CD14-positive monocyte (primary cell): Measurements from ENCODE around the gene MSMB. TPM values are rescaled to one million over a fixed set of nuclear protein-coding genes. Genes with fewer than 3 reads are reported as not detected.
A peak's percentile ranks its signal among the peaks of the same experiment; 100 is the strongest.

ENCODE experiments used
- DNase-seq, 3 donors: peaks; one replicate each; pipeline ENCODE4 v3.0.0-alpha.2; 2011 to 2022
- H2AFZ ChIP-seq: 2 replicates; pipeline ENCODE4 v1.6.0; 2012; ENCODE audit warnings: mild to moderate bottlenecking, low read depth, low read length, inconsistent platforms; ENCODE audit not compliant: insufficient read depth, poor library complexity, severe bottlenecking
- H3K27ac ChIP-seq, 2 donors: 1 replicate in 1 of 2; 2 replicates in 1 of 2; pipeline ENCODE4 v1.5.1; 2012 to 2013; ENCODE audit warnings: low read length in 2 of 2, control low read depth in 1 of 2, inconsistent platforms in 1 of 2, low read depth in 1 of 2, mild to moderate bottlenecking in 1 of 2
- H3K27me3 ChIP-seq, 2 donors: one replicate each; pipeline versions ENCODE4 v1.6.0 to v1.6.1; 2011 to 2013; ENCODE audit warnings: low read length in 2 of 2; ENCODE audit not compliant: control insufficient read depth in 2 of 2, insufficient read depth in 2 of 2
- H3K36me3 ChIP-seq, 2 donors: replicated peaks in 1 of 2; 1 replicate in 1 of 2; 2 replicates in 1 of 2; pipeline versions ENCODE4 v1.5.1 to v1.6.1; 2012 to 2013; ENCODE audit warnings: low read length in 2 of 2, control low read depth in 1 of 2, inconsistent platforms in 1 of 2, mild to moderate bottlenecking in 1 of 2; ENCODE audit not compliant: insufficient read depth in 2 of 2, control insufficient read depth in 1 of 2
- H3K4me1 ChIP-seq, 2 donors: 1 replicate in 1 of 2; 2 replicates in 1 of 2; pipeline versions ENCODE4 v1.5.1 to v1.6.1; 2012 to 2013; ENCODE audit warnings: low read length in 2 of 2, control low read depth in 1 of 2, inconsistent platforms in 1 of 2, mild to moderate bottlenecking in 1 of 2, moderate library complexity in 1 of 2; ENCODE audit not compliant: insufficient read depth in 2 of 2, control insufficient read depth in 1 of 2
- H3K4me2 ChIP-seq: replicated peaks from 2 replicates; pipeline ENCODE3; 2012; ENCODE audit warnings: low read length, moderate library complexity, mild to moderate bottlenecking; ENCODE audit not compliant: poor library complexity, severe bottlenecking; ENCODE audit errors: extremely low read depth
- H3K4me3 ChIP-seq, 3 experiments: fragments of 200-600 bp in 1 of 3; sonication (generic) in 1 of 3; replicated peaks in 1 of 3; 1 replicate in 2 of 3; 2 replicates in 1 of 3; pipeline ENCODE4 v1.5.1; 2011 to 2013; ENCODE audit warnings: low read length in 3 of 3, mild to moderate bottlenecking in 3 of 3, control low read depth in 2 of 3, low read depth in 2 of 3, inconsistent platforms in 1 of 3, moderate library complexity in 1 of 3
- H3K79me2 ChIP-seq: 2 replicates; pipeline ENCODE4 v1.6.0; 2012; ENCODE audit warnings: mild to moderate bottlenecking, control low read depth, inconsistent platforms, low read length, moderate library complexity; ENCODE audit not compliant: insufficient read depth
- H3K9ac ChIP-seq: 2 replicates; pipeline ENCODE4 v1.6.0; 2017; ENCODE audit warnings: low read length, mild to moderate bottlenecking; ENCODE audit not compliant: insufficient read depth, poor library complexity, severe bottlenecking
- H3K9me3 ChIP-seq, 2 donors: replicated peaks in 1 of 2; 1 replicate in 1 of 2; 2 replicates in 1 of 2; pipeline versions ENCODE4 v1.5.1 to v1.6.1; 2012 to 2013; ENCODE audit warnings: low read length in 2 of 2, control low read depth in 1 of 2; ENCODE audit not compliant: control insufficient read depth in 1 of 2, insufficient read depth in 1 of 2
- H4K20me1 ChIP-seq: 2 replicates; pipeline ENCODE4 v1.6.0; 2012; ENCODE audit warnings: mild to moderate bottlenecking, low read length, control low read depth, moderate library complexity; ENCODE audit not compliant: insufficient read depth
- H3K27ac Mint-ChIP-seq, 7 donors: one replicate each; pipeline ENCODE4 v1.8.0; 2020; ENCODE audit warnings: mild to moderate bottlenecking in 7 of 7, mixed read lengths in 7 of 7, moderate library complexity in 6 of 7, inconsistent platforms in 2 of 7
- H3K27me3 Mint-ChIP-seq, 3 donors: one replicate each; pipeline ENCODE4 v1.8.0; 2021 to 2022; ENCODE audit warnings: low read depth in 3 of 3, mild to moderate bottlenecking in 3 of 3, mixed read lengths in 3 of 3, moderate library complexity in 3 of 3, inconsistent platforms in 1 of 3
- H3K36me3 Mint-ChIP-seq, 2 donors: one replicate each; pipeline ENCODE4 v1.8.0; 2020; ENCODE audit warnings: mixed read lengths in 2 of 2, inconsistent platforms in 1 of 2, mild to moderate bottlenecking in 1 of 2
- H3K4me1 Mint-ChIP-seq: one replicate; pipeline ENCODE4 v1.8.0; 2020; ENCODE audit warnings: mild to moderate bottlenecking, mixed read lengths
- H3K4me3 Mint-ChIP-seq, 2 donors: one replicate each; pipeline ENCODE4 v1.8.0; 2020; ENCODE audit warnings: mild to moderate bottlenecking in 2 of 2, mixed read lengths in 2 of 2, moderate library complexity in 1 of 2
- H3K9me3 Mint-ChIP-seq, 7 donors: one replicate each; pipeline ENCODE4 v1.8.0; 2020 to 2022; ENCODE audit warnings: mixed read lengths in 7 of 7, mild to moderate bottlenecking in 6 of 7, moderate library complexity in 6 of 7, inconsistent platforms in 2 of 7
- WGBS: methylation state at CpG from one replicate; pipeline ENCODE4 v1.1.5; 2013; ENCODE audit warnings: missing lambda C conversion rate; ENCODE audit not compliant: insufficient coverage; 5-methylcytosine and 5-hydroxymethylcytosine counted together
- intact Hi-C, 2 donors: fragments of 100-400 bp; cut with micrococcal nuclease; formaldehyde crosslinking; loops; one replicate each; pipeline versions ENCODE4 v1.15.0 to v1.15.1; 2023
- polyA minus RNA-seq: library from RNA; depleted of rRNA, polyadenylated mRNA; stranded (reverse); fragments of >200 nt; gene quantifications from 2 replicates; pipeline ENCODE4 v1.2.3, GENCODE V29; 2012
- polyA plus RNA-seq, 3 donors: library from polyadenylated mRNA; depleted of rRNA in 1 of 3; unstranded in 2 of 3; stranded (reverse) in 1 of 3; fragments of 300-500 nt in 2 of 3; fragments of >200 nt in 1 of 3; fragmentation: Illumina TruSeq in 2 of 3; gene quantifications; 1 replicate in 2 of 3; 2 replicates in 1 of 3; pipeline ENCODE4 v1.2.3, GENCODE V29; 2012 to 2021
- total RNA-seq, 12 experiments: library from RNA in 1 of 12; stranded (reverse) in 1 of 12; fragments of 120-200 nt in 1 of 12; gene quantifications; one replicate each; pipeline ENCODE4 v1.2.4 and lab custom pipeline; 2013 to 2026; ENCODE audit warnings: mixed read lengths in 6 of 12, inconsistent platforms in 1 of 12
- TF ChIP-seq, protein P1 (sequence below): fragments of 200-600 bp; IDR thresholded peaks from one replicate; pipeline ENCODE4 v1.8.0; 2022; ENCODE audit warnings: antibody characterized with exemption, mild to moderate bottlenecking

MSMB gene, protein sequence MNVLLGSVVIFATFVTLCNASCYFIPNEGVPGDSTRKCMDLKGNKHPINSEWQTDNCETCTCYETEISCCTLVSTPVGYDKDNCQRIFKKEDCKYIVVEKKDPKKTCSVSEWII
- total RNA-seq (2013): not detected
- polyA plus RNA-seq: not detected
- polyA minus RNA-seq: not detected in 2 replicates
- 0 to 0.50 (median 0) reads per million in 11 experiments for total RNA-seq (lab: John Stamatoyannopoulos, UW)

GRCh38 chr10:46046261-46046660, at the start of gene MSMB:
Gene MSMB, minus strand, starts transcription at chr10:46046269. Its CDS starts 32 bp downstream, at chr10:46046237.
- H3K27me3 ChIP-seq: no peaks in the 10 kb centered on the region
- no peaks in the 10 kb centered on the region for H3K4me1 Mint-ChIP-seq
- no peaks in the 10 kb centered on the region for H3K36me3 ChIP-seq
- no peaks in the 10 kb centered on the region for H3K79me2 ChIP-seq
- 96% methylated on average over 4 of the region's 7 CpGs for WGBS
- no peak within 1 kb of the TSS for H3K9ac ChIP-seq
- no peaks in the 10 kb centered on the region for H4K20me1 ChIP-seq
- peaks cover 0 to 5% (median 0%) of the 10 kb centered on the region in 3 donors for H3K27me3 Mint-ChIP-seq
- H3K27ac ChIP-seq: no peak within 1 kb of the TSS
- no peak within 1 kb of the TSS for H2AFZ ChIP-seq
- H3K9me3 Mint-ChIP-seq: peaks cover 0 to 3% (median 0%) of the 10 kb centered on the region in 7 donors
- no peak for DNase-seq
- no peak within 1 kb of the TSS for H3K4me3 ChIP-seq
- H3K9me3 ChIP-seq: no peaks in the 10 kb centered on the region
- no peaks in the 10 kb centered on the region for H3K36me3 Mint-ChIP-seq
- intact Hi-C loops: no loop called here
- no peak within 1 kb of the TSS for H3K4me3 Mint-ChIP-seq
- H3K27ac Mint-ChIP-seq: no peak within 1 kb of the TSS
- no peak within 1 kb of the TSS for H3K4me2 ChIP-seq
- TF ChIP-seq, protein P1, sequence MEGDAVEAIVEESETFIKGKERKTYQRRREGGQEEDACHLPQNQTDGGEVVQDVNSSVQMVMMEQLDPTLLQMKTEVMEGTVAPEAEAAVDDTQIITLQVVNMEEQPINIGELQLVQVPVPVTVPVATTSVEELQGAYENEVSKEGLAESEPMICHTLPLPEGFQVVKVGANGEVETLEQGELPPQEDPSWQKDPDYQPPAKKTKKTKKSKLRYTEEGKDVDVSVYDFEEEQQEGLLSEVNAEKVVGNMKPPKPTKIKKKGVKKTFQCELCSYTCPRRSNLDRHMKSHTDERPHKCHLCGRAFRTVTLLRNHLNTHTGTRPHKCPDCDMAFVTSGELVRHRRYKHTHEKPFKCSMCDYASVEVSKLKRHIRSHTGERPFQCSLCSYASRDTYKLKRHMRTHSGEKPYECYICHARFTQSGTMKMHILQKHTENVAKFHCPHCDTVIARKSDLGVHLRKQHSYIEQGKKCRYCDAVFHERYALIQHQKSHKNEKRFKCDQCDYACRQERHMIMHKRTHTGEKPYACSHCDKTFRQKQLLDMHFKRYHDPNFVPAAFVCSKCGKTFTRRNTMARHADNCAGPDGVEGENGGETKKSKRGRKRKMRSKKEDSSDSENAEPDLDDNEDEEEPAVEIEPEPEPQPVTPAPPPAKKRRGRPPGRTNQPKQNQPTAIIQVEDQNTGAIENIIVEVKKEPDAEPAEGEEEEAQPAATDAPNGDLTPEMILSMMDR: no peak
- peaks cover 0 to 4% of the 10 kb centered on the region in 2 donors for H3K4me1 ChIP-seq

GRCh38 chr10:46094931-46095750, 49.1 kb upstream of the MSMB start:
- Histone ChIP-seq H4K20me1 (no peaks in the 10 kb centered on the region), H3K36me3 (no peaks in the 10 kb centered on the region), H3K9me3 (no peaks in the 10 kb centered on the region), H3K9ac (peak overlapping the region; percentile 15), H3K4me3 (no peak overlapping the region), H3K27me3 (no peaks in the 10 kb centered on the region), H3K4me1 (peaks cover 30 to 32% of the 10 kb centered on the region in 2 donors), H3K79me2 (no peaks in the 10 kb centered on the region), H3K4me2 (no peak overlapping the region), H3K27ac (no peak overlapping the region), H2AFZ (no peak overlapping the region)
- TF ChIP-seq, protein P1: no peak
- 82% methylated on average over 10 of the region's 15 CpGs for WGBS
- Mint-ChIP-seq H3K36me3 (no peaks in the 10 kb centered on the region), H3K27me3 (peaks cover 0 to 3% (median 2%) of the 10 kb centered on the region in 3 donors), H3K9me3 (peaks cover 0 to 4% (median 0%) of the 10 kb centered on the region in 7 donors), H3K27ac (peak overlapping the region in 2 of 7 donors; percentile 23 to 27), H3K4me1 (peaks cover 17% of the 10 kb centered on the region), H3K4me3 (no peak overlapping the region)
- DNase-seq: no peak
- intact Hi-C loops: no loop called here
